Caco-2 (cell line): Measurements from ENCODE around the gene SHROOM1. TPM values are rescaled to one million over a fixed set of nuclear protein-coding genes. Genes with fewer than 3 reads are reported as not detected.
A peak's percentile ranks its signal among the peaks of the same experiment; 100 is the strongest.

Experiments used
- BruUV-seq: library from RNA; stranded (reverse); fragments of 400-500 nt; replicated peaks from 2 replicates; lab custom pipeline; 2021; lab: Mats Ljungman, UMichigan
- CTCF ChIA-PET: fragments of 300-600 bp; sonication (Branson Sonifier 250); formaldehyde crosslinking; loops from one replicate; lab custom pipeline; 2022; ENCODE audit warnings: antibody characterized with exemption; lab: Charles Lee
- POLR2A ChIA-PET: fragments of 300-600 bp; sonication (Branson Sonifier 250); formaldehyde crosslinking; loops from one replicate; lab custom pipeline; 2022; ENCODE audit warnings: antibody characterized with exemption; lab: Charles Lee
- DNase-seq, 2 experiments: peaks; one replicate each; pipeline versions ENCODE4 v3.0.0 to v3.0.0-alpha.2; 2020 to 2022
- H3K27me3 ChIP-seq: replicated peaks from 2 replicates; pipeline ENCODE4 v1.6.0; 2011; ENCODE audit warnings: low read length; ENCODE audit not compliant: control insufficient read depth, insufficient read depth
- H3K36me3 ChIP-seq: 2 replicates; pipeline ENCODE4 v1.5.1; 2011; ENCODE audit warnings: low read length; ENCODE audit not compliant: control insufficient read depth, insufficient read depth
- H3K4me1 ChIP-seq: fragments of 250-450 bp; sonication (Bioruptor Pico); 2 replicates; pipeline ENCODE4 v1.5.1; 2020; ENCODE audit warnings: mild to moderate bottlenecking
- H3K4me3 ChIP-seq: 2 replicates; pipeline ENCODE4 v1.5.1; 2011; ENCODE audit warnings: low read depth, mild to moderate bottlenecking, control low read depth, low read length
- H3K9me3 ChIP-seq: fragments of 250-450 bp; sonication (Bioruptor Pico); 2 replicates; pipeline ENCODE4 v1.5.1; 2020; ENCODE audit warnings: mild to moderate bottlenecking, moderate library complexity
- H3K27ac Mint-ChIP-seq: one replicate; pipeline ENCODE4 v1.8.0; 2022; ENCODE audit warnings: mixed read lengths; ENCODE audit not compliant: unreplicated experiment
- H3K27me3 Mint-ChIP-seq: one replicate; pipeline ENCODE4 v1.8.0; 2022; ENCODE audit warnings: mixed read lengths; ENCODE audit not compliant: insufficient read depth, unreplicated experiment
- H3K36me3 Mint-ChIP-seq: one replicate; pipeline ENCODE4 v1.8.0; 2022; ENCODE audit warnings: mild to moderate bottlenecking, mixed read lengths; ENCODE audit not compliant: insufficient read depth, unreplicated experiment
- H3K4me1 Mint-ChIP-seq: one replicate; pipeline ENCODE4 v1.8.0; 2022; ENCODE audit warnings: low read depth, mixed read lengths; ENCODE audit not compliant: unreplicated experiment
- H3K4me3 Mint-ChIP-seq: one replicate; pipeline ENCODE4 v1.8.0; 2022; ENCODE audit warnings: mild to moderate bottlenecking, moderate library complexity, mixed read lengths; ENCODE audit not compliant: unreplicated experiment
- H3K9me3 Mint-ChIP-seq: one replicate; pipeline ENCODE4 v1.8.0; 2022; ENCODE audit warnings: mixed read lengths; ENCODE audit not compliant: unreplicated experiment
- CTCF ChIP-seq, 2 experiments: fragments of 200-600 bp in 1 of 2; IDR thresholded peaks; 1 replicate in 1 of 2; 2 replicates in 1 of 2; pipeline versions ENCODE4 v1.5.1 to v1.8.0; 2011 to 2022; ENCODE audit warnings: antibody characterized with exemption in 1 of 2, control low read depth in 1 of 2, inconsistent platforms in 1 of 2, low read depth in 1 of 2, low read length in 1 of 2, mild to moderate bottlenecking in 1 of 2, moderate library complexity in 1 of 2; ENCODE audit not compliant: insufficient read depth in 1 of 2, severe bottlenecking in 1 of 2, unreplicated experiment in 1 of 2
- intact Hi-C: fragments of 100-400 bp; cut with micrococcal nuclease; formaldehyde crosslinking; loops from one replicate; pipeline ENCODE4 v1.10.0; 2022; ENCODE audit not compliant: unreplicated experiment
- total RNA-seq: library from RNA; stranded (reverse); gene quantifications from 2 replicates; pipeline ENCODE4 v1.2.3, GENCODE V29; 2022

SHROOM1 gene
- total RNA-seq, 1 experiment from 2014 or later = 17.4 TPM

GRCh38 chr5:132780577-132780976, 49.9 kb downstream of the SHROOM1 start:
- CTCF ChIA-PET = no interaction called here
- BruUV-seq = no TSS peak
- Mint-ChIP-seq H3K9me3 (no peaks in the 10 kb centered on the region), H3K36me3 (peaks cover 5% of the 10 kb centered on the region), H3K4me3 (no peak overlapping the region), H3K27me3 (peaks cover 5% of the 10 kb centered on the region), H3K27ac (no peak overlapping the region), H3K4me1 (peaks cover 14% of the 10 kb centered on the region)
- no peaks in the 10 kb centered on the region for H3K36me3 ChIP-seq
- no peaks in the 10 kb centered on the region for H3K27me3 ChIP-seq
- no peak for TF ChIP-seq CTCF (IDR thresholded peaks at IDR 0.05; ENCODE audit: insufficient read depth in 1 of 2, low read depth in 1 of 2, low read length in 1 of 2, severe bottlenecking in 1 of 2, unreplicated experiment in 1 of 2)
- intact Hi-C loops = no loop called here
- no peak for DNase-seq
- peaks cover 14% of the 10 kb centered on the region for H3K4me1 ChIP-seq
- H3K4me3 ChIP-seq = no peak overlapping the region
- POLR2A ChIA-PET = no interaction called here
- no peaks in the 10 kb centered on the region for H3K9me3 ChIP-seq

GRCh38 chr5:132779961-132780360, 50.5 kb downstream of the SHROOM1 start:
- BruUV-seq = no TSS peak
- no peaks in the 10 kb centered on the region for H3K36me3 ChIP-seq
- Mint-ChIP-seq H3K4me3 (no peak overlapping the region), H3K36me3 (peaks cover 5% of the 10 kb centered on the region), H3K9me3 (no peaks in the 10 kb centered on the region), H3K27ac (no peak overlapping the region), H3K27me3 (peaks cover 5% of the 10 kb centered on the region), H3K4me1 (peaks cover 19% of the 10 kb centered on the region)
- ChIA-PET POLR2A (no interaction called here), CTCF (no interaction called here)
- no peak for DNase-seq
- intact Hi-C loops = no loop called here
- H3K9me3 ChIP-seq = no peaks in the 10 kb centered on the region
- no peaks in the 10 kb centered on the region for H3K27me3 ChIP-seq
- H3K4me3 ChIP-seq = no peak overlapping the region
- no peak for TF ChIP-seq CTCF (IDR thresholded peaks at IDR 0.05; ENCODE audit: insufficient read depth in 1 of 2, low read depth in 1 of 2, low read length in 1 of 2, severe bottlenecking in 1 of 2, unreplicated experiment in 1 of 2)
- H3K4me1 ChIP-seq = peaks cover 17% of the 10 kb centered on the region

GRCh38 chr5:132778856-132779255, 51.6 kb downstream of the SHROOM1 start:
- no TSS peak for BruUV-seq
- Histone ChIP-seq H3K9me3 (no peaks in the 10 kb centered on the region), H3K27me3 (no peaks in the 10 kb centered on the region), H3K4me1 (peaks cover 21% of the 10 kb centered on the region), H3K36me3 (no peaks in the 10 kb centered on the region), H3K4me3 (no peak overlapping the region)
- POLR2A ChIA-PET = no interaction called here
- H3K27ac Mint-ChIP-seq = no peak overlapping the region
- CTCF ChIA-PET = interaction anchor here (1.4 kb wide), 1 partner anchor 24 kb away, joined by 5 read pairs; no protein-coding TSS in a partner anchor
- peak overlapping the region; percentile 73 for H3K4me3 Mint-ChIP-seq
- no peaks in the 10 kb centered on the region for H3K9me3 Mint-ChIP-seq
- intact Hi-C loops = no loop called here
- peaks cover 23% of the 10 kb centered on the region for H3K4me1 Mint-ChIP-seq
- DNase-seq = no peak
- TF ChIP-seq CTCF (IDR thresholded peaks at IDR 0.05; ENCODE audit: insufficient read depth in 1 of 2, low read depth in 1 of 2, low read length in 1 of 2, severe bottlenecking in 1 of 2, unreplicated experiment in 1 of 2) = no peak
- peaks cover 5% of the 10 kb centered on the region for H3K27me3 Mint-ChIP-seq
- H3K36me3 Mint-ChIP-seq = peaks cover 5% of the 10 kb centered on the region
